Endodermal cell (in vitro differentiated cells): Measurements from ENCODE around the gene GNPAT. TPM values are rescaled to one million over a fixed set of nuclear protein-coding genes. Genes with fewer than 3 reads are reported as not detected.

Experiments
- DNase-seq: peaks from one replicate; pipeline ENCODE4 v3.0.0-alpha.2; 2017
- H3K27ac ChIP-seq: 2 replicates; pipeline ENCODE4 v1.5.1; 2013; ENCODE audit warnings: mild to moderate bottlenecking, low read depth, low read length, moderate library complexity
- H3K27me3 ChIP-seq: 2 replicates; pipeline ENCODE4 v1.6.1; 2013; ENCODE audit warnings: mild to moderate bottlenecking, low read length, moderate library complexity; ENCODE audit not compliant: insufficient read depth, control insufficient read depth, poor library complexity, severe bottlenecking
- H3K36me3 ChIP-seq: 2 replicates; pipeline ENCODE4 v1.7.0; 2013; ENCODE audit warnings: mild to moderate bottlenecking, low read length, moderate library complexity; ENCODE audit not compliant: control insufficient read depth, insufficient read depth
- H3K4me1 ChIP-seq: one replicate; pipeline ENCODE4 v1.7.0; 2013; ENCODE audit warnings: low read length; ENCODE audit not compliant: control insufficient read depth, insufficient read depth
- H3K4me3 ChIP-seq: 2 replicates; pipeline ENCODE4 v1.5.1; 2013; ENCODE audit warnings: mild to moderate bottlenecking, low read length, moderate library complexity
- H3K9ac ChIP-seq: 2 replicates; pipeline ENCODE4 v1.6.1; 2013; ENCODE audit warnings: mild to moderate bottlenecking, low read length, moderate library complexity; ENCODE audit not compliant: poor library complexity, severe bottlenecking; ENCODE audit errors: extremely low read depth
- H3K9me3 ChIP-seq: 2 replicates; pipeline ENCODE4 v1.6.1; 2013; ENCODE audit warnings: mild to moderate bottlenecking, low read length, moderate library complexity; ENCODE audit not compliant: control insufficient read depth
- H3K27ac Mint-ChIP-seq: 2 replicates; pipeline ENCODE4 v1.8.0; 2020; ENCODE audit warnings: mixed read lengths
- H3K27me3 Mint-ChIP-seq: 2 replicates; pipeline ENCODE4 v1.8.0; 2021; ENCODE audit warnings: mild to moderate bottlenecking, mixed read lengths; ENCODE audit not compliant: insufficient read depth
- H3K36me3 Mint-ChIP-seq: 2 replicates; pipeline ENCODE4 v1.8.0; 2020; ENCODE audit warnings: low read depth, mixed read lengths
- H3K4me1 Mint-ChIP-seq: 2 replicates; pipeline ENCODE4 v1.8.0; 2020; ENCODE audit warnings: mixed read lengths
- H3K4me3 Mint-ChIP-seq: 2 replicates; pipeline ENCODE4 v1.8.0; 2020; ENCODE audit warnings: mild to moderate bottlenecking, moderate library complexity, mixed read lengths
- H3K9me3 Mint-ChIP-seq: 2 replicates; pipeline ENCODE4 v1.8.0; 2020; ENCODE audit warnings: mild to moderate bottlenecking, mixed read lengths
- CTCF ChIP-seq: fragments of 200-600 bp; sonication (generic); conservative IDR thresholded peaks from 2 replicates; pipeline ENCODE4 v1.5.0; 2021; ENCODE audit warnings: antibody characterized with exemption, mild to moderate bottlenecking
- WGBS, 2 experiments: methylation state at CpG; one replicate each; pipeline versions ENCODE4 v1.1.5 to v1.1.7; 2013; ENCODE audit warnings: missing lambda C conversion rate in 2 of 2, mixed read lengths in 1 of 2; ENCODE audit not compliant: insufficient coverage in 1 of 2, insufficient read length in 1 of 2; 5-methylcytosine and 5-hydroxymethylcytosine counted together
- total RNA-seq, 2 donors: library from RNA; stranded (reverse); fragmentation: NEBNext Ultra II Directional in 1 of 2; extraction: Animal tissue kit (Norgen Biotek cat#: 25700) in 1 of 2; gene quantifications; 2 replicates in 1 of 2; 3 replicates in 1 of 2; pipeline ENCODE4 v1.2.1, GENCODE V29; 2021

Gene GNPAT
- total RNA-seq, 2 donors from 2014 or later = 56.5 to 69.1 TPM

GRCh38 chr1:231200388-231201031 lies 40.5 kb upstream of the GNPAT start:
- DNase-seq = no peak
- Histone ChIP-seq H3K9me3 (no peaks in the 10 kb centered on the region), H3K9ac (no peak overlapping the region), H3K27me3 (peaks cover 28% of the 10 kb centered on the region), H3K27ac (no peak overlapping the region), H3K4me1 (peaks cover 6% of the 10 kb centered on the region), H3K4me3 (no peak overlapping the region), H3K36me3 (no peaks in the 10 kb centered on the region)
- Mint-ChIP-seq H3K27ac (no peak overlapping the region), H3K4me1 (peaks cover 6% of the 10 kb centered on the region), H3K36me3 (no peaks in the 10 kb centered on the region), H3K9me3 (no peaks in the 10 kb centered on the region), H3K27me3 (peaks cover 94% of the 10 kb centered on the region), H3K4me3 (no peak overlapping the region)
- no peak for TF ChIP-seq CTCF
- WGBS, 2 experiments = 90 to 91% methylated on average over 8 of the region's 8 CpGs

- Mint-ChIP-seq H3K27me3 (peaks cover 92% of the 10 kb centered on the region), H3K27ac (no peak overlapping the region), H3K9me3 (no peaks in the 10 kb centered on the region), H3K36me3 (no peaks in the 10 kb centered on the region), H3K4me3 (no peak overlapping the region), H3K4me1 (no peaks in the 10 kb centered on the region)
- Histone ChIP-seq H3K27ac (no peak overlapping the region), H3K9me3 (no peaks in the 10 kb centered on the region), H3K9ac (no peak overlapping the region), H3K4me1 (peaks cover 4% of the 10 kb centered on the region), H3K36me3 (no peaks in the 10 kb centered on the region), H3K27me3 (peaks cover 28% of the 10 kb centered on the region), H3K4me3 (no peak overlapping the region)
- 93 to 94% methylated on average over 12 to 16 of the region's 16 CpGs for WGBS, 2 experiments
- no peak for TF ChIP-seq CTCF
- no peak for DNase-seq
These were observed 39.5 kb upstream of the GNPAT start for GRCh38 chr1:231201375-231201978.

- no peak overlapping the region for H3K27ac ChIP-seq
- DNase-seq = no peak
- Mint-ChIP-seq H3K36me3 (no peaks in the 10 kb centered on the region), H3K27me3 (peaks cover 92% of the 10 kb centered on the region), H3K27ac (no peak overlapping the region), H3K4me1 (no peaks in the 10 kb centered on the region), H3K4me3 (no peak overlapping the region), H3K9me3 (no peaks in the 10 kb centered on the region)
- H3K27me3 ChIP-seq = peaks cover 28% of the 10 kb centered on the region
- TF ChIP-seq CTCF = no peak
- 85 to 91% methylated on average over 5 of the region's 5 CpGs for WGBS, 2 experiments
- no peaks in the 10 kb centered on the region for H3K36me3 ChIP-seq
- no peak overlapping the region for H3K9ac ChIP-seq
- no peak overlapping the region for H3K4me3 ChIP-seq
- H3K9me3 ChIP-seq = no peaks in the 10 kb centered on the region
- peaks cover under 1% of the 10 kb centered on the region for H3K4me1 ChIP-seq
These were observed 38.9 kb upstream of the GNPAT start for GRCh38 chr1:231201979-231202633.
